ENCODE data around the gene ZNF750. TPM values are rescaled to one million over a fixed set of nuclear protein-coding genes. Genes with fewer than 3 reads are reported as not detected.

Gene ZNF750
- total and polyA plus RNA-seq, 2 donors, result 2.7 to 3.1 TPM

Other genes starting within 250 kb of the ZNF750 start
- 60.3 TPM for gene WDR45B, start 191.6 kb downstream of the ZNF750 start, total RNA-seq
- gene WDR45B, start 191.6 kb downstream of the ZNF750 start, polyA plus RNA-seq, result 73.7 TPM
- gene RAB40B, start 141.3 kb downstream of the ZNF750 start, total RNA-seq, result 9.8 TPM
- 25.7 TPM for gene RAB40B, start 141.3 kb downstream of the ZNF750 start, polyA plus RNA-seq
- 19.4 TPM for gene FN3KRP, start 123.3 kb downstream of the ZNF750 start, total RNA-seq
- gene FN3KRP, start 123.3 kb downstream of the ZNF750 start, polyA plus RNA-seq, result 40.9 TPM
- gene FN3K, start 104.4 kb downstream of the ZNF750 start, total RNA-seq, result 3.4 TPM
- 13.4 TPM for gene FN3K, start 104.4 kb downstream of the ZNF750 start, polyA plus RNA-seq
- gene TBCD, start 88.0 kb downstream of the ZNF750 start, total RNA-seq, result 57.9 TPM
- gene TBCD, start 88.0 kb downstream of the ZNF750 start, polyA plus RNA-seq, result 77.6 TPM
- gene METRNL, start 239.6 kb upstream of the ZNF750 start, total RNA-seq, result 37.7 TPM
- 118 TPM for gene METRNL, start 239.6 kb upstream of the ZNF750 start, polyA plus RNA-seq

Data from urinary bladder (tissue), 2 donors.